LNCaP clone FGC (cell line): ENCODE measurements around the gene TAOK2.

ENCODE experiments used
- DNase-seq: peaks from one replicate; pipeline ENCODE4 v3.0.0-alpha.2; 2011; ENCODE audit warnings: low read depth
- H3K4me3 ChIP-seq: 2 replicates; pipeline ENCODE4 v1.5.1; 2011; ENCODE audit warnings: mild to moderate bottlenecking, low read depth, low read length, control low read depth
- CTCF ChIP-seq: IDR thresholded peaks from 2 replicates; pipeline ENCODE4 v1.5.1; 2012; ENCODE audit warnings: mild to moderate bottlenecking; ENCODE audit not compliant: control insufficient read depth, insufficient read depth; ENCODE audit errors: extremely low read depth

The TAOK2 gene

GRCh38 chr16:30000735-30001631 is 27.3 kb downstream of the TAOK2 start:
- no peak overlapping the region for H3K4me3 ChIP-seq
- TF ChIP-seq CTCF, result no peak
- DNase-seq, result no peak

DNA sequence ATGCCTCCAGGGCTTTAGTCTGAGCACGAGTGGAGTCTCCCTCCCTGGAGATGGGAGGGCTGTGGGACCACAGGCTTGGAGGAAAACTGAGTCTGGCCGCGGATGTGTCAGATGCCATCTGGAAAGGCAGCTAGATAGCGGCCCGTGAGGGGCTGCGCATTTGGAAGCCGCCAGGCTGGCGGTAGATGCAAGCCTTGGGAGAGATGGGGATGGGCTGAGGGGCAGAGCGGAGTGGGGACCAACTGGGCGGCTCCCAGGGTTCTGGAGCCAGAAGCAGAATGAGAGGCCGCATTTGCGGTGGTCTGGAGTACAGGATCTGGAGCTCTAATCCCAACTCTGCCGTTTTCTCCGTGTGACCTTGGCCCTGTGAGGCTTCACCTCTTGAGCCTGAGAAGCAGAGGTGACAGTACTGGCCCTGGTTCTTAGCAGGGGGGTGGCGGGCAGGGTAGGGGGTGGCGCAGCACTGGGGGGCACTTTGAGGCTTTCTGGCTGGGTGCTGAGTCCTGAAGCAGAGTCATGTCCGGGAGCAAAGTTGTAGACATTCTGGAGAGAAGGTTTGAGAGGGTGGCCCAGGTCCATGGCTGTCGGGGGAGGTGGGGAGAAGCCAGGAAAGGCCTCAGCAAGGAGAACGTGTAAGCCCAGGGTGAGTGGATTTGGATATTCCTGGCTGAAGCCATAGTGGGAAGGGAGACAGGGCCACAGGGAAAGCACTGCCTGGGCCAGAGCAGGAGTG is 29.1 kb downstream of the TAOK2 start:
- no peak overlapping the region for H3K4me3 ChIP-seq
- no peak for DNase-seq
- no peak for TF ChIP-seq CTCF

DNA sequence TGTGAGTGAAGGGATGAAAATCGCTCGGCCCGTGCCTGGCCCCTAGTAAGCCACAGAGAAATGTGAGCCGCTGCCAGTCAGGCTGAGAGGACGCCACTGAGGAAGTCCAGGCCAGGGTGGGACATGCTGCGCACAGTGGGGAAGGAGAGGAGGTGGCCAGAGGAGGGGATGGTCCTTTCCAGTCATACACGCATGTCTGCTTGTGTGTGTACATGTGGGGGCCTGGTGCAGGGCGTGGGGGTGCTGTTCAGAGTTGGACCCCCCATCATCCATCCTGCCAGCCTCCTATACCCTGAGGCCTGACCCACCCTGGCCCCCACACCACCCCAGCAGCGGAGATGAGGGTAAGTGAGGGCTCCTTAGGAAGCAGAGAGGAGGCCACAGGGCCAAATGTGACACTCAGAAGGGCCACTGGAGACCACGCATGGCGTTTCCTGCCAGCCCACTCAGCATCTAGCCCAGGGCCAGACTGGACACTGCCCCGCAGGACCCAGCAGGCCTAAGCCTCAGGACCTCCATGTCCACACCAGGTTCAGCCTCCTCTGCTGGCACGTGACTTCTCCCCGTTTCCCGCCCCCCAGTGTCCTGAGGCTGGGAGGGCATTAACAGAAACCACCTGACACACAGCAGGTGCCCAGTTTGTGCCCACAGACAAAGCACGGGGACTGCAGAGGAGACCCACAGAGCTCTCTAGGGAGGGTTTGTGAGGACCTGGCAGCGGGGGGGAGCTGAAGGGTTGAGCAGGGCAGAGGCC is 30.2 kb downstream of the TAOK2 start:
- H3K4me3 ChIP-seq, result no peak overlapping the region
- no peak for TF ChIP-seq CTCF
- no peak for DNase-seq

GRCh38 chr16:30004424-30004776 is 30.7 kb downstream of the TAOK2 start:
- no peak for DNase-seq
- no peak for TF ChIP-seq CTCF
- H3K4me3 ChIP-seq, result no peak overlapping the region

GRCh38 chr16:30004811-30005242 is 31.2 kb downstream of the TAOK2 start:
- no peak overlapping the region for H3K4me3 ChIP-seq
- no peak for DNase-seq
- TF ChIP-seq CTCF, result no peak

- H3K4me3 ChIP-seq, result no peak overlapping the region
- DNase-seq, result no peak
- TF ChIP-seq CTCF, result peak; percentile 62
These were observed 31.9 kb downstream of the TAOK2 start for GRCh38 chr16:30005341-30006094.
